GM20000 (cell line): Measurements from ENCODE around the gene TMEM108.

Source experiments
- DNase-seq: peaks from one replicate; pipeline ENCODE4 v3.0.0; 2012; ENCODE audit warnings: low spot score
- TF ChIP-seq, protein P1 (sequence below): IDR thresholded peaks from 2 replicates; pipeline ENCODE4 v1.5.1; 2012; ENCODE audit warnings: mild to moderate bottlenecking, control low read depth; ENCODE audit errors: extremely low read depth, missing control alignments

Gene TMEM108

DNA sequence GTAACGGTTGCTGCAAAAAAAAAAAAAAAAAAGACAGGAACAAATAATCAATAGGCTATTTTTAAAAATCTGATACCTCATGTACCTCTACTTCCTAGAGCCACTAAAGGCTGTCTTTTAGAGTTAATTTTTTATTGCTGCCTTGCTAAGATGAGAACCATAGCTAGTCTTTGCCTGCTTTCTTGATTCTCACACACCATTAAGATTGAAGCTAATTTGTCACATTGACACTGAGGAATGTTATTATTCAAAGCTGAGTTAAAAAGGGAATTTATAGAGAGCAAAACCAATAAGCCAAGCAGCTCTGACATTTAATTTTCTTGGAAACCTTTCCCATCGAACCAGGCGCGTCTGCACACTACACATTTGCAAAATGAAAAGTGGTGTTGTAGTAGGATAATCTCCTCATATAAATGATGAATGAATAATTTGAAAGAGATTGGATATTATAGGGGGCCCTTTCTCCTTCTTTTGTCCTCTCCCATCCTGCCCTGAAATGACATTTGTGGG, 149.7 kb downstream of the TMEM108 start:
- no peak for DNase-seq
- TF ChIP-seq, protein P1, sequence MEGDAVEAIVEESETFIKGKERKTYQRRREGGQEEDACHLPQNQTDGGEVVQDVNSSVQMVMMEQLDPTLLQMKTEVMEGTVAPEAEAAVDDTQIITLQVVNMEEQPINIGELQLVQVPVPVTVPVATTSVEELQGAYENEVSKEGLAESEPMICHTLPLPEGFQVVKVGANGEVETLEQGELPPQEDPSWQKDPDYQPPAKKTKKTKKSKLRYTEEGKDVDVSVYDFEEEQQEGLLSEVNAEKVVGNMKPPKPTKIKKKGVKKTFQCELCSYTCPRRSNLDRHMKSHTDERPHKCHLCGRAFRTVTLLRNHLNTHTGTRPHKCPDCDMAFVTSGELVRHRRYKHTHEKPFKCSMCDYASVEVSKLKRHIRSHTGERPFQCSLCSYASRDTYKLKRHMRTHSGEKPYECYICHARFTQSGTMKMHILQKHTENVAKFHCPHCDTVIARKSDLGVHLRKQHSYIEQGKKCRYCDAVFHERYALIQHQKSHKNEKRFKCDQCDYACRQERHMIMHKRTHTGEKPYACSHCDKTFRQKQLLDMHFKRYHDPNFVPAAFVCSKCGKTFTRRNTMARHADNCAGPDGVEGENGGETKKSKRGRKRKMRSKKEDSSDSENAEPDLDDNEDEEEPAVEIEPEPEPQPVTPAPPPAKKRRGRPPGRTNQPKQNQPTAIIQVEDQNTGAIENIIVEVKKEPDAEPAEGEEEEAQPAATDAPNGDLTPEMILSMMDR = no peak

DNA sequence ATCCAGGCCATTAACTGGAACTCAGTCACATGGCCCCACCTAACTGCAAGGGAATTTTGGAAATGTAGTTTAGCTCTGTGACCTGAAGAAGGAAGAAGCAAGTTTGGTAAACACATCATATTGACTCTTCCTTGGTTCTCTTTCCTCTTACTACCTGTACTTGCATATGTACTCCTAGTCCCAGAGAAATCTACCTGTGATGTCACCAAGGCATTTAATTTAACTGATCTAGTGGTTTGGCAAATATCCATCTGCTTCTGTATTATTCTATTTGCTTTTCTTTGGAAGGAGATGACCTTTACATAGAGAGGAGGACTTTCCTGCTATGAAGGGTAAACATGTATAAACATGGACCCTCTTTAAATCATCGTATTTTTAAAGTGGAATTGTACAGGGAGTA, 150.8 kb downstream of the TMEM108 start:
- TF ChIP-seq, protein P1 = no peak

DNA sequence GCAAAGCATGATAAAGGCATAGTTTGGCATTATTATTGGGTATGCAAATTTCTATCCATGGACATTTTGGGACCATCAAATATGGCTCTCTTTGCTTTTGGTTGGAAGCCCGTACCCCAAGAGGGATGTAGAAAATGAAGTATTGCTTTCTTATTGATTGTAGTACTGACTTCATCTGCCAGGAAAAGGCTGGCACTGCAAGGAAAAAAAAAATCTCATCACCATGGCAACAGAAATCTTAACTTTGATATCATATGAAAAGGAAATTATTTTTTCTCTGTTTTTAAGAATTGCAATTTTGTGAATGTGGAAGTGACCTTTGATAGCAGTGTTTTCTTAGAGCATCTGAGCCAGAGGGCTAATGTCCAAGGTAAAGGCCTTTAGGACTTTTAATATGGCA, 151.7 kb downstream of the TMEM108 start:
- TF ChIP-seq, protein P1 = no peak
- no peak for DNase-seq

More for the DNA sequence above, 150.8 kb downstream of the TMEM108 start:
- DNase-seq = no peak

DNA sequence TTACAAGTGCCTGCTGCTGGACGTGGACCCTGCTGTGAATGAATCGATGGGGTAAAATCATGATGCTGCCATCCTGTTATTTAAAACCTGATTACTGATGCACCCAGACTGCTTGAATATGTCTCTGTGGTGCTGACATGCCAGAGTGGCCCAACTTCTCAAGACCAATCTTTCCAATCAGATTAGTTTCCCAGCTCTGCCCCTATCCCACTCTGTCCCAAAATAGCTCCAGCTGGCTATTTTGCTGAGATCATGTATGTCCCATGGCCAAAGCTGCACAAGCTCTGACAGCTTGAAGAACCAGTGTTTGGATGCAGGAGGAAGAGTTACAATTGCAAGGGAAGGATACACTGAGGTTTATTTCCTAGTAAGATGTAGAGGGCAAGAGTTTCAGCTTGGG, 153.6 kb downstream of the TMEM108 start:
- DNase-seq = no peak
- TF ChIP-seq, protein P1 = no peak

DNA sequence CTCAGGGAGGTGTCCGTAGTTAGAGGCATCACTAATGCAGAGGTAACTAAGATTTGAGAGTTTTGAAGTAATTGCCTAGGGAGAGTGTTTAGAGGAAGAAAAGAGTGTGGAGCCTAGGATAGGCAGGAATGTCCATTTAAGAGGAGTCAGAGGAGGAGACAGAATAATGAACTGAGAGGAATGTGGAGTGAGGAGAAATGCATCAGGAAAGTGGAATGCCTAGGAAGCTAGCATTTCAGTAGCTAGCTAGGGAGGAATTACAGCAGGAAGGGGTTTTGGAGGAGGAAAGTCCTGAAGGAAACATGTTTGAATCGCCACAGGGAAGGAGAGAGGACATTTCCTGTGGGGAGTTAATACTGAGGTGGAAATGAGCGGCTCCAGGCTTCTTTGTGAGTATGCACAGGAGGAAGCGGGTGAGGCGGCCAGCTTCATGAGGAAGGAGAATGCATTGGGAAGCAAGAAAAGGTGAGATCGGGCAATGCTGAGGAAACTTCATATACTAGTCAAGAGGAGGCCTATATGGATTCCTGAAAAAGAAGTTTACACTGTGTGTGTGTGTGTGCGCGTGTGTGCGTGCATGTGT, 154.3 kb downstream of the TMEM108 start:
- no peak for DNase-seq
- TF ChIP-seq, protein P1 = no peak

DNA sequence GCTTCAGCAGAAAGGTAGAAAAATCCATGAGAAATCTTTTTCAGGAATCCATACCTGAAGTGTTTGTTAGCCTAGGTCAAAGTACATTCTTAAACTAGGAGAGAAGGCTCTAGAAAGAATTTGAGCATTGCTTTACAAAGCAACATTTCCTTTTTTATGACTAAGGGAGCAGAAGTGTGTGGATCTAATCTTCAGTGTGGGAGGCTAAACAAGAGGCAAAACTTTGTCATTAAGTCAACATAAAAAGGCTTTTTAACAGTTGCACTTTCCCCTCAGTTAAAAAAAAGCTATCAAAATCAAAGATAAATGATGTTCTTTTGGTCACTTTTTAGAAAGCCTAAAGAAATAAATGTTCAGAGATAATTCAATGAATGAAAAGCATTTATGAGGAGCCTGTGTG, 154.8 kb downstream of the TMEM108 start:
- TF ChIP-seq, protein P1 = no peak
- DNase-seq = no peak

DNA sequence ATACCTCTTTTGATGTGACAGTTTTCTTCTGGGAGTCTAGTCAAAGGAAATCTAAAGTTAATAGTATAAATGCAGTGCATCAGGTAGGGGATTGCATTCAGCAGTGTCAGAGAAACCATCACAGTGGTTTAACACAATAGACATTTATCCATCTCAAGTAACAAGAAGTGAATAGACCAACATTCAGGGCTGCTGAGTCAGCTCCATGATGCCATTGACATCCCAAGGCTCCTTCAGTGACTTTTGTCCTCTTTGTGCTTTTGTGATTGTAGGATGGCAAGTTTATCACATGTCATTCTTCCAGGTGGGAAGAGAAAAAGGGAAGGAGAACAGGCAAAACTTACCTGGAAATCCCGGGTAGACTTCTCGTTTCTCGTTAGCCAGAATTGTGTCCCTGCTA, 158.3 kb downstream of the TMEM108 start:
- no peak for DNase-seq
- TF ChIP-seq, protein P1 = no peak
